Hippocampal formation (tissue), 2 donors: ENCODE data around the gene RC3H1.
A peak's percentile ranks its signal among the peaks of the same experiment; 100 is the strongest.
"Not testable (repeated sequence)": the region's sequence is repeated elsewhere in the genome, so short reads cannot be mapped to it uniquely, and the experiment has no call there.

Experiments
- DNase-seq, 2 donors: peaks; one replicate each; lab custom pipeline; 2025; lab: John Stamatoyannopoulos, UW

Gene RC3H1

GRCh38 chr1:174022080-174022975 lies at the start of gene RC3H1:
Gene RC3H1, minus strand, starts transcription at chr1:174022357. Its CDS starts 29,372 bp downstream, at chr1:173992985.
- DNase-seq, result peak; percentile 91 to 94

DNA sequence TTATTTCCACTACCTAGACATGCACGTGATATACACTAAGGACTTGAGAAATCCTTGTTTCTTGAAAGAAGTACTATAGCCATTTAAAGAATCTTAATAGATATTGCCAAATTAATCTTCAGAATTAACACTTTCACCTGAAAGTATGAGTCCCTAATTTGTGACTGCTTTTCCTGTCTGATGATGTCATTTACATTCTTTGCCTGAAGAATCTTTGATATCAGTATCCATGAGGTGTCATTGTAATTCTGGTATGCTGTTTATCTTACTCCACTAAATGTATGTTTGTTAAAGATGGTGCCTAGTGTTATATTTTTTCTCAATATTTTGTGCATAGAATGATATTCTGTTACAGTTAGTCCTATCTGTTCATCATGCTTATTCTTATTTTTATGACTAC lies 48.5 kb upstream of the RC3H1 start:
- no peak for DNase-seq

DNA sequence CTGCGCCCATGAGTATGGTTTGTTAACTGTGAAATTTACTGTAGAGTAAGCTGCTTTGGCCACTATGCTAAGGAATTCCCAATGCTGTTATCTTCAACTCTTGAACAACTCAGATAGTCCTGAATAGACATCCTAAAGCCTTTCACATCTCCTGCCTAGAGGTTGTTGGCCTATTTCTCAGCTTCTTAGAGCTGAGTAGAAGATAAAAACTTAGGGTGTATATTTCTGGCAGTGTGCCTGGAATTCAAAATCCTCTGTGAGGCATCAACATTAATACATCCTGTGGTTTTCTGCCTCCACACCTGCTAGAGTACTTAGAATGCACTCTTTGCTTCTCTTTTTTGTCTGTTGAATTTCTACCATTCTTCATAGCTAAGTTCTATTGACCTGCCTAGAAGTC lies 45.8 kb upstream of the RC3H1 start:
- no peak for DNase-seq

DNA sequence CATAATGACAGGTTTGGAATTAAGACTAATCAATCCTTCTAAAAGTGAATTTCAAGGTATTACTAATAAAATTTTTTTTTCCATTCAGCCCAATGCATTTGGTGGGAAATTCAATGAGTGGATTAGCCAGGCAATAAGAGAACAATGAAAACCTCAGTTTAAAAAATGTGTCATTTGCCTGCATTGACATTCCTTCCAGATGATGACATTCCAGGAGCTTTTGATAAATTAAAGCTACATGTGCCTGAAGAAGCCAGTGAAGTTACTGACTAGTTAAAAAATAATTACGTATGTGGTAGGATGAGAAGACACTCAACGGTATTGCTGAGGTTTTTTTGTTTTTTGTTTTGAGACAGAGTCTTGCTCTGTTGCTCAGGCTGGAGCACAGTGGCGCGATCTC lies 37.9 kb upstream of the RC3H1 start:
- no peak for DNase-seq

DNA sequence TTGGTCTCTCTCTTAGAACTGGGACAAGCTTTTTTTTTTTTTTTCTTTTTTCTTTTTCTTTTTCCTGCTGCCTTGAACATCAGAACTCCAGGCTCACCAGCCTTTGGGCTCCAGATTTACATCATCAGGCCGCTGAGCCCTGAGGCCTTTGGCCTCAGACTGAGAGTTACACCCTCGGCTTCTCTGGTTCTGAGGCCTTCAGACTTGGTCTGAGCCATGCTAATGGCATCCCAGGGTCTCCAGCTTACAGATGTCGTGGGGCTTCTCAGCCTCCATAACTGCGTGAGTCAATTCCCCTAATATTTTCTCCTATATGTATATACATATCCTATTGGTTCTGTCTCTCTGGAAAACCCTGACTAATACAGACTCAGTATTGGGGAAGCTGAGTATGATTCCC lies 36.5 kb upstream of the RC3H1 start:
- DNase-seq, result no peak

GRCh38 chr1:174056609-174057008 lies 34.5 kb upstream of the RC3H1 start:
- DNase-seq, result not testable (repeated sequence)

DNA sequence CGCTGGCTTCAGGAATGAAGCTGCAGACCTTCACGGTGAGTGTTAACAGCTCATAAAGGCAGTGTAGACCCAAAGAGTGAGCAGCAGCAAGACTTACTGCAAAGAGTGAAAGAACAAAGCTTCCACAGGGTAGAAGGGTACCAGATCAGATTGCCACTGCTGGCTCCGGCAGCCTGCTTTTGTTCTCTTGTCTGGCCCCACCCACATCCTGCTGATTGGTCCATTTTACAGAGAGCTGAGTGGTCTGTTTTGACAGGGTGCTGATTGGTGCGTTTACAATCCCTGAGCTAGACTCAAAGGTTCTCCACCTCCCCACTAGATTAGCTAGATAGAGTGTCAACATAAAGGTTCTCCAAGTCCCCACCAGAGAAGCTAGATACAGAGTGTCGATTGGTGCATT lies 33.6 kb upstream of the RC3H1 start:
- not testable (repeated sequence) for DNase-seq

DNA sequence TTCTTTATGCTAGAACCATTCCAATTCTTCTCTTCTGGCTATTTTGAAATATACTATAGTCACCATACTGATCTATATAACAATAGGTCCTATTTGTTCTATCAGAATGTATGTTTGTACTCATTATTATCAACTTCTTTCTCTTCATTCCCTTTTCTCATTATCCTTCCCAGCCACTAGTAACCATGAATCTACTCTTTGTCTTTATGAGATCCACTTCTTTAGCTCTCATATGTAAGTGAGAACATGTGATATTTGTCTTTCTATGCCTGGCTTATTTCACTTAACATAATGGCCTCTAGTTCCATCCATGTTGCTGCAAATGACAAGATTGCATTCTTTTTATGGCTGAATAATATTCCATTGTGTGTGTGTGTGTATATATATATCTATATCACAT lies 31.7 kb upstream of the RC3H1 start:
- no peak for DNase-seq

- DNase-seq, result peak in 1 of 2 donors; percentile 9
These were observed 30.5 kb upstream of the RC3H1 start for GRCh38 chr1:174052621-174053020.

- DNase-seq, result peak; percentile 60 to 85
These were observed 29.8 kb upstream of the RC3H1 start for GRCh38 chr1:174051956-174052355.

DNA sequence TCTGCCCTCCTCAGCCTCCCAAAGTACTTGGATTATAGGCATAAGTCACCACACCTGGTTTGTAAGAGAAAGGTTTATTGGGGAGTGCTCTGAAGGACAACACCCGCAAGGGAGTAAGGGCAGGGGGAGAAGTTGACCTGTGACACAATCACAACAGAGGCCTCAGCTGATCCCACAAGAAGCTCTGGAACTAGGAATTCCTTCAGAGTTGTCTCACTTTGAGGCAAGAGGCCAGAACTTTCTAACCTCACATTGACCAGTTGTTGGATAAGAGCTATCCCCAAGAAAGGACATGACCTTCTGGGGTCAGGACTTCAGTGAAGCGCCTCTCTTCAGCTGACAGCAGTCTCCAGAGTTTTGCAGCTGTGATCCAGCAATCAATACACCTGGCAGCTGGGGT lies 27.4 kb upstream of the RC3H1 start:
- DNase-seq, result no peak

DNA sequence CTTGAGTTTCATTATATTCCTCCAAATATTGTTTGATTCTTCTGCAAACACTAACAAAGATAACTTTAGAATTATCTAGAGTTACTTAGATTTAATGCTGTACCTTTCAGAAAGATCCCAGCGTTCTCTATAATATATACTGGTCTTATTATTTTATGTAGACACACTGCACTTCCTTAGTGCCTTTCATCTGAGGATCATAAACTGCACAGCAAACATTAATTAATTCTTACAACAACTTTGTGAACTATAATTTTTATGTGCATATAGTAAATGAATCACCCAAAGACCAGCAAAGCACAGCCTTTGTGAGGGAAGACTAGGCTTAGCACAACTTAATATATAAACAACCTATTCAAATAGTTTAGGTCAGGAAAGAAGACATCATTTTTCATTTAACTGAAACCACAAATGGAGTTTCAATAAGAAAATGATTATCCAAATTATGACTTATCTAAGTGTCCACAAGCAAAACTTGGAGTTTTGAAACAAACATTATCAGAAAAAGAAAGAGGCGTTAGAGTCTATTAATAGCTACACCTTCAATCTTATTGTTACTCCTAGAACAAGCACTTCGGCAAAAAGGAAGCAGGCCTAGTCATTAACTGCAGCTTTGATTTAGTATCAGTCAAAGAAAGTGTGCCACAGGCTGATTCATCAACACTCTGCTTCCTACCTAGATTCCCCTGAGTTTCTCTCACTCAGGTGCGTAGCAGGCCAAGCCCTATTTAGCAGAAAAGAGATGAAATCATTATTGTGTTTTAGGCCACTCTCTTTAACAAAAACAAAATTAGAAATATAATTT lies 22.5 kb upstream of the RC3H1 start:
- DNase-seq, result no peak

- not testable (repeated sequence) for DNase-seq
These were observed 20.4 kb upstream of the RC3H1 start for GRCh38 chr1:174042509-174042908.

DNA sequence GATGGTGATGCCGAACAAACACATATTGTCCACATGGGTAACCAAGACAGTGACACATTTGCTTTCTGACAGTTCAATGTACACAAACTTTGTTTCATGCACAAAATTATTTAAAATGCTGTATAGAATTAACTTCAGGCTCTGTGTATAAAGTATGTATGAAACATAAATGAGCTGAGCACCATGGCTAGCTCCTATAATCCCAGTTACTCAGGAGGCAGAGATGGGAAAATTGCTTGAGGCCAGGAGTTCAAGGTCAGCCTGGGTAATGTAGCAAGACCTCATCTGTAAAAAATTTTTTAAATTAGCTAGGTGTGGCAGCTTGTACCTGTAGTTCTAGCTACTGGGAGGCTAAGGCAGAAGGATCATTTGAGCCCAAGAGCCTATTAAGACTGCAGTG lies 19.2 kb upstream of the RC3H1 start:
- DNase-seq, result no peak

GRCh38 chr1:174040387-174040786 lies 18.2 kb upstream of the RC3H1 start:
- DNase-seq, result no peak

GRCh38 chr1:174039027-174039426 lies 16.9 kb upstream of the RC3H1 start:
- DNase-seq, result no peak

- no peak for DNase-seq
These were observed 14.6 kb upstream of the RC3H1 start for GRCh38 chr1:174036798-174037197.

DNA sequence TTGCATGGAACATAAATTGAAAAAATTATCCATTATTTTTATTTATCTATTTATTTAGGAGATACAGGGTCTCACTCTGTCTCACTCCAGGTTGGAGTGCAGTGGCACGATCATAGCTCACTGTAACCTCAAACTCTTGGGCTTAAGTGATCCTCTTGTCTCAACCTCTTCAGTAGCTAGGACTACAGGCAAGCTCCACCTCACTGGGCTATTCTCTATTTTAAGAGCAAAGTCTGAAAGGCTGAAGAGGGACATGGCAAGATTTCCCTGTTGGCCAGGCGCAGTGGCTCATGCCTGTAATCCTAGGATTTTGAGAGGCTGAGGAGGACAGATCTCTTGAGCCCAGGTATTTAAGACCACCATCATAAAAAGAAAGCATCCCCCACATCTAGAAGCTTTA lies 14.0 kb upstream of the RC3H1 start:
- DNase-seq, result no peak

- DNase-seq, result no peak
These were observed 10.6 kb upstream of the RC3H1 start for GRCh38 chr1:174032671-174033222.

DNA sequence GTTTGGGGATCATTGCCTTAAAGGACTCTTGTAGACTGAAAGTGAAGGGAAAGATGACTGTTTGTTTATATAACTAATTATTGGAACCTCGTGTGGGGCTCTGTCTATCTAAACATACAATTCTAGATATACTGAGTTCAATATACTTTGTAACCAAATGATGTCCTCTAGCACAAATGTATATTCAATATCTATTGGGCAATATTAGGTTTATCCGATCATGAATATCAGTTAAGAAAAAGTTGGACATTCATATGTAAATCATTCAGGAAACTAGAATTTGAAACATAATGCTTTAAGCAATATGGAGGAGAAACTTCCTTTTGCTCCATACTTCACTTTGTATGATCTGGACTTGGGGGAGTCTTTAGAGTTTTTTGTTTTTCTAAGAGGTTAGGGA lies 8.9 kb upstream of the RC3H1 start:
- DNase-seq, result no peak

DNA sequence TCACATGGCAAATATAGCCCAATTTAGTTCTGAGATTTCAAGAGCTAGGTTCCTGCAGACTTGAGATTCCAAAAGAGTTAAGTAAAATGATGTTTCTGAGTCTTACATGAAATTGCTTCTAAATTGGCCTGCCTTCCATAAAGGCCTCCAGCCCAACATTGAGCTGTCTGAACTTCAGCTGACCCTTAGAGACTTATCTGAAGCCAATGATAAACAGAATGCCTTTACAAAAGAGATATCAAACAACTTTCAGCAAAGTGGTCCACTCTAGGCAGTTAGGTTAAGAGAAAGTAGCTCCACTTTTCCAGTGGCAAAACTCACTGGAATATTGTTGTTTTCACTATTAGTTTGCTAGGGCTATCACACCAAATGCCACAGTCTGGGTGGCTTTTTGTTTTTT lies 6.3 kb upstream of the RC3H1 start:
- no peak for DNase-seq

GRCh38 chr1:174023440-174023839 lies 1.3 kb upstream of the RC3H1 start:
- DNase-seq, result no peak

- no peak for DNase-seq
These were observed 770 bp upstream of the RC3H1 start for GRCh38 chr1:174022976-174023277.
